H9 (cell line): ENCODE measurements around the gene PET100. TPM values are rescaled to one million over a fixed set of nuclear protein-coding genes. Genes with fewer than 3 reads are reported as not detected.

Experiments
- DNase-seq: peaks from one replicate; pipeline ENCODE4 v3.0.0-alpha.2; 2017
- H2AFZ ChIP-seq: one replicate; pipeline ENCODE4 v1.6.1; 2013; ENCODE audit warnings: mild to moderate bottlenecking, low read length, control low read depth, moderate library complexity
- H2AK5ac ChIP-seq: 2 replicates; pipeline ENCODE4 v1.6.1; 2013; ENCODE audit warnings: low read length, control low read depth, mixed read lengths; ENCODE audit not compliant: insufficient read length
- H2BK120ac ChIP-seq: one replicate; pipeline ENCODE4 v1.6.1; 2013; ENCODE audit warnings: low read depth, mild to moderate bottlenecking, low read length, control low read depth, inconsistent platforms; ENCODE audit not compliant: poor library complexity, severe bottlenecking
- H2BK12ac ChIP-seq: 2 replicates; pipeline ENCODE4 v1.6.1; 2013; ENCODE audit warnings: low read length, control low read depth, mixed read lengths, low read depth; ENCODE audit not compliant: insufficient read length
- H2BK15ac ChIP-seq: 2 replicates; pipeline ENCODE4 v1.6.1; 2013; ENCODE audit warnings: low read depth, low read length, control low read depth
- H2BK20ac ChIP-seq: one replicate; pipeline ENCODE4 v1.6.1; 2013; ENCODE audit warnings: low read depth, mild to moderate bottlenecking, low read length, control low read depth, inconsistent platforms; ENCODE audit not compliant: poor library complexity, severe bottlenecking
- H2BK5ac ChIP-seq: 2 replicates; pipeline ENCODE4 v1.6.1; 2013; ENCODE audit warnings: low read length, control low read depth, mixed read lengths; ENCODE audit not compliant: insufficient read length
- H3K14ac ChIP-seq: 2 replicates; pipeline ENCODE4 v1.6.1; 2013; ENCODE audit warnings: low read length, control low read depth; ENCODE audit not compliant: insufficient read depth
- H3K18ac ChIP-seq: 2 replicates; pipeline ENCODE4 v1.6.1; 2013; ENCODE audit warnings: low read depth, mild to moderate bottlenecking, mixed read lengths, low read length, control low read depth; ENCODE audit not compliant: insufficient read length
- H3K23ac ChIP-seq: 2 replicates; pipeline ENCODE4 v1.6.1; 2013; ENCODE audit warnings: low read length, control low read depth, mixed read lengths, low read depth; ENCODE audit not compliant: insufficient read length
- H3K23me2 ChIP-seq: 2 replicates; pipeline ENCODE4 v1.6.1; 2013; ENCODE audit warnings: low read depth, mild to moderate bottlenecking, mixed read lengths, low read length, control low read depth; ENCODE audit not compliant: insufficient read length, poor library complexity, severe bottlenecking
- H3K27ac ChIP-seq: 2 replicates; pipeline ENCODE4 v1.5.1; 2013; ENCODE audit warnings: low read length, control low read depth, mixed read lengths, low read depth; ENCODE audit not compliant: insufficient read length
- H3K27me3 ChIP-seq: 2 replicates; pipeline ENCODE4 v1.6.1; 2013; ENCODE audit warnings: low read length, control low read depth, inconsistent platforms; ENCODE audit not compliant: insufficient read depth
- H3K4ac ChIP-seq: 2 replicates; pipeline ENCODE4 v1.6.1; 2013; ENCODE audit warnings: low read depth, mild to moderate bottlenecking, control low read depth, inconsistent platforms, low read length, moderate library complexity
- H3K4me1 ChIP-seq: 2 replicates; pipeline ENCODE4 v1.6.1; 2013; ENCODE audit warnings: low read length, control low read depth, inconsistent platforms; ENCODE audit not compliant: insufficient read depth
- H3K4me2 ChIP-seq: 2 replicates; pipeline ENCODE4 v1.6.1; 2013; ENCODE audit warnings: low read length, control low read depth, mixed read lengths; ENCODE audit not compliant: insufficient read length, insufficient read depth
- H3K56ac ChIP-seq: 2 replicates; pipeline ENCODE4 v1.6.1; 2013; ENCODE audit warnings: low read depth, mild to moderate bottlenecking, mixed read lengths, low read length, control low read depth; ENCODE audit not compliant: insufficient read length
- H3K79me1 ChIP-seq: 2 replicates; pipeline ENCODE4 v1.6.1; 2013; ENCODE audit warnings: low read depth, mild to moderate bottlenecking, moderate library complexity, low read length, control low read depth, inconsistent platforms; ENCODE audit not compliant: insufficient read depth, poor library complexity, severe bottlenecking
- H3K79me2 ChIP-seq: 2 replicates; pipeline ENCODE4 v1.6.1; 2013; ENCODE audit warnings: low read length, control low read depth, inconsistent platforms; ENCODE audit not compliant: insufficient read depth
- H3K9ac ChIP-seq: 2 replicates; pipeline ENCODE4 v1.6.1; 2013; ENCODE audit warnings: low read length, control low read depth, mixed read lengths; ENCODE audit not compliant: insufficient read length; ENCODE audit errors: extremely low read depth
- H3K9me3 ChIP-seq: one replicate; pipeline ENCODE4 v1.6.1; 2013; ENCODE audit warnings: low read depth, low read length, inconsistent platforms; ENCODE audit not compliant: control insufficient read depth
- H3T11ph ChIP-seq: one replicate; pipeline ENCODE4 v1.6.1; 2013; ENCODE audit warnings: mild to moderate bottlenecking, low read length, control low read depth, inconsistent platforms
- H4K20me1 ChIP-seq: one replicate; pipeline ENCODE4 v1.6.1; 2013; ENCODE audit not compliant: control insufficient read depth, insufficient read length, insufficient read depth
- H4K5ac ChIP-seq: 2 replicates; pipeline ENCODE4 v1.6.1; 2013; ENCODE audit warnings: low read depth, mild to moderate bottlenecking, mixed read lengths, low read length, control low read depth; ENCODE audit not compliant: insufficient read length
- H4K8ac ChIP-seq: replicated peaks from 2 replicates; pipeline ENCODE4 v1.6.1; 2013; ENCODE audit warnings: low read length, control low read depth, mixed read lengths, low read depth; ENCODE audit not compliant: insufficient read length
- H4K91ac ChIP-seq: 2 replicates; pipeline ENCODE4 v1.6.1; 2013; ENCODE audit warnings: low read depth, mild to moderate bottlenecking, moderate library complexity, mixed read lengths, low read length, control low read depth; ENCODE audit not compliant: insufficient read length
- H3K27ac Mint-ChIP-seq, 3 experiments: 2 replicates in 2 of 3; 3 replicates in 1 of 3; pipeline ENCODE4 v1.8.0; 2020 to 2021; ENCODE audit warnings: mixed read lengths in 3 of 3, mild to moderate bottlenecking in 1 of 3, moderate library complexity in 1 of 3
- H3K27me3 Mint-ChIP-seq: 2 replicates; pipeline ENCODE4 v1.8.0; 2021; ENCODE audit warnings: low read depth, mild to moderate bottlenecking, moderate library complexity, mixed read lengths
- H3K36me3 Mint-ChIP-seq, 3 experiments: 2 replicates in 2 of 3; 3 replicates in 1 of 3; pipeline ENCODE4 v1.8.0; 2020 to 2021; ENCODE audit warnings: low read depth in 3 of 3, mixed read lengths in 3 of 3; ENCODE audit not compliant: insufficient read depth in 1 of 3
- H3K4me1 Mint-ChIP-seq, 2 experiments: 2 replicates each; pipeline ENCODE4 v1.8.0; 2020; ENCODE audit warnings: mixed read lengths in 2 of 2
- H3K4me3 Mint-ChIP-seq, 2 experiments: 2 replicates in 1 of 2; 3 replicates in 1 of 2; pipeline ENCODE4 v1.8.0; 2020 to 2021; ENCODE audit warnings: mild to moderate bottlenecking in 2 of 2, mixed read lengths in 2 of 2, moderate library complexity in 1 of 2
- H3K9me3 Mint-ChIP-seq, 2 experiments: 2 replicates in 1 of 2; 3 replicates in 1 of 2; pipeline ENCODE4 v1.8.0; 2020; ENCODE audit warnings: mild to moderate bottlenecking in 2 of 2, mixed read lengths in 2 of 2, moderate library complexity in 1 of 2
- CTCF ChIP-seq: fragments of 200-600 bp; sonication (generic); conservative IDR thresholded peaks from 3 replicates; pipeline ENCODE4 v1.8.0; 2021; ENCODE audit warnings: antibody characterized with exemption, mild to moderate bottlenecking
- WGBS: extraction: QIAGEN DNeasy Blood & Tissue Kit; methylation state at CpG from one replicate; pipeline ENCODE4 v1.1.7; 2013; ENCODE audit warnings: missing lambda C conversion rate, low lambda C conversion rate, mixed read lengths; ENCODE audit not compliant: insufficient read length; ENCODE audit errors: extremely low coverage; 5-methylcytosine and 5-hydroxymethylcytosine counted together
- total RNA-seq: library from RNA; stranded (reverse); gene quantifications from 2 replicates; pipeline ENCODE4 v1.2.1, GENCODE V29; 2021

Gene PET100
- total RNA-seq, 1 experiment from 2014 or later = 129 TPM

GRCh38 chr19:7662657-7663056, 33.1 kb downstream of the PET100 start:
- H3K27me3 ChIP-seq = no peaks in the 10 kb centered on the region; the same call in 1 of the 2 replicates
- H4K8ac ChIP-seq = no peak overlapping the region

More at GRCh38 chr19:7662657-7663056, 33.1 kb downstream of the PET100 start:
- Histone ChIP-seq H3K23me2 (no peaks in the 10 kb centered on the region), H3K14ac (no peak overlapping the region), H3K4ac (no peak overlapping the region), H3K27ac (no peak overlapping the region), H3K79me1 (no peaks in the 10 kb centered on the region), H3K4me2 (no peak overlapping the region), H2BK20ac (no peak overlapping the region), H3K79me2 (no peaks in the 10 kb centered on the region), H2BK12ac (no peak overlapping the region), H3K9ac (no peak overlapping the region), H3K56ac (no peak overlapping the region), H2BK5ac (no peak overlapping the region), H3K4me1 (no peaks in the 10 kb centered on the region), H2BK120ac (no peak overlapping the region), H2AK5ac (no peak overlapping the region), H4K20me1 (no peaks in the 10 kb centered on the region), H2AFZ (no peak overlapping the region), H3K23ac (no peak overlapping the region), H4K5ac (no peak overlapping the region), H3K18ac (no peak overlapping the region), H3T11ph (no peak overlapping the region), H4K91ac (no peak overlapping the region), H2BK15ac (no peak overlapping the region), H3K9me3 (no peaks in the 10 kb centered on the region)
- H3K4me3 Mint-ChIP-seq = no peak overlapping the region
- no peaks in the 10 kb centered on the region; a peak in 1 of 7 replicates for H3K36me3 Mint-ChIP-seq
- DNase-seq = no peak
- peaks cover 0 to 3% of the 10 kb centered on the region in 2 experiments; a peak in 1 of 5 replicates for H3K9me3 Mint-ChIP-seq
- 0 out of 4 replicates have a peak, but pooled peaks cover 0 to 3% of the 10 kb centered on the region in 2 experiments for H3K4me1 Mint-ChIP-seq
- H3K27ac Mint-ChIP-seq = no peak overlapping the region
- WGBS = no CpG with 5 or more reads among the region's 14 CpGs
- no peak for TF ChIP-seq CTCF
- H3K27me3 Mint-ChIP-seq = peaks cover 76% of the 10 kb centered on the region
